ENCODE results near the gene UGT8.

Gene UGT8

DNA sequence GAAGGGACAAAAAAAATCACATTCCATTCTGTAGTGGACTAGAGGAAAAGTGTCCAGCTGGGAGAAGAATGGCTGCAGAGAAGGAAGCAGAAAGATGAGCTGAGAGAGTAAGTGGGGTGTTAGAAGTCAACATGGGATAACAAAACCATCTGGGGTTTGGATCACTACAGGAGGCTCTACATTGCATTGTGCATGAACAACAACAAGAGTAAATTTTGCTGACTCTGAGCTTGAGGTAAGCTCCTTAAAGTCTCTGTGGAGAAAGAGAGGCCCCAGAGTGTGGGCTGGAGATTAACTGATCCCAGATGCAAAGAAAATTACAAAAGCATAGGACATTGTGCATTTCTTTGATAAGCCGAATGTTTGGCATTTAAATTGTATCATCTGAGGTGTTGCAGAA lies 128.9 kb downstream of the UGT8 start:
- POLR2A ChIA-PET: no interaction called here
- TF ChIP-seq, protein P1, sequence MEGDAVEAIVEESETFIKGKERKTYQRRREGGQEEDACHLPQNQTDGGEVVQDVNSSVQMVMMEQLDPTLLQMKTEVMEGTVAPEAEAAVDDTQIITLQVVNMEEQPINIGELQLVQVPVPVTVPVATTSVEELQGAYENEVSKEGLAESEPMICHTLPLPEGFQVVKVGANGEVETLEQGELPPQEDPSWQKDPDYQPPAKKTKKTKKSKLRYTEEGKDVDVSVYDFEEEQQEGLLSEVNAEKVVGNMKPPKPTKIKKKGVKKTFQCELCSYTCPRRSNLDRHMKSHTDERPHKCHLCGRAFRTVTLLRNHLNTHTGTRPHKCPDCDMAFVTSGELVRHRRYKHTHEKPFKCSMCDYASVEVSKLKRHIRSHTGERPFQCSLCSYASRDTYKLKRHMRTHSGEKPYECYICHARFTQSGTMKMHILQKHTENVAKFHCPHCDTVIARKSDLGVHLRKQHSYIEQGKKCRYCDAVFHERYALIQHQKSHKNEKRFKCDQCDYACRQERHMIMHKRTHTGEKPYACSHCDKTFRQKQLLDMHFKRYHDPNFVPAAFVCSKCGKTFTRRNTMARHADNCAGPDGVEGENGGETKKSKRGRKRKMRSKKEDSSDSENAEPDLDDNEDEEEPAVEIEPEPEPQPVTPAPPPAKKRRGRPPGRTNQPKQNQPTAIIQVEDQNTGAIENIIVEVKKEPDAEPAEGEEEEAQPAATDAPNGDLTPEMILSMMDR (IDR thresholded peaks at IDR 0.05; ENCODE audit: insufficient read depth, low read length, missing control alignments): no peak
- DNase-seq (ENCODE audit: low read depth, low spot score): no peak
- no peak overlapping the region for H3K4me3 ChIP-seq (ENCODE audit: low read depth, low read length)
- CTCF ChIA-PET: no interaction called here

Data from AG04449 (cell line).